ENCODE results near the gene C1QTNF4. TPM values are rescaled to one million over a fixed set of nuclear protein-coding genes. Genes with fewer than 3 reads are reported as not detected.
A peak's percentile ranks its signal among the peaks of the same experiment; 100 is the strongest.
"Not testable (repeated sequence)": the region's sequence is repeated elsewhere in the genome, so short reads cannot be mapped to it uniquely, and the experiment has no call there.

Gene C1QTNF4
- total and polyA plus RNA-seq, 2 experiments from 2014 or later = 50.8 to 80.9 TPM

DNA sequence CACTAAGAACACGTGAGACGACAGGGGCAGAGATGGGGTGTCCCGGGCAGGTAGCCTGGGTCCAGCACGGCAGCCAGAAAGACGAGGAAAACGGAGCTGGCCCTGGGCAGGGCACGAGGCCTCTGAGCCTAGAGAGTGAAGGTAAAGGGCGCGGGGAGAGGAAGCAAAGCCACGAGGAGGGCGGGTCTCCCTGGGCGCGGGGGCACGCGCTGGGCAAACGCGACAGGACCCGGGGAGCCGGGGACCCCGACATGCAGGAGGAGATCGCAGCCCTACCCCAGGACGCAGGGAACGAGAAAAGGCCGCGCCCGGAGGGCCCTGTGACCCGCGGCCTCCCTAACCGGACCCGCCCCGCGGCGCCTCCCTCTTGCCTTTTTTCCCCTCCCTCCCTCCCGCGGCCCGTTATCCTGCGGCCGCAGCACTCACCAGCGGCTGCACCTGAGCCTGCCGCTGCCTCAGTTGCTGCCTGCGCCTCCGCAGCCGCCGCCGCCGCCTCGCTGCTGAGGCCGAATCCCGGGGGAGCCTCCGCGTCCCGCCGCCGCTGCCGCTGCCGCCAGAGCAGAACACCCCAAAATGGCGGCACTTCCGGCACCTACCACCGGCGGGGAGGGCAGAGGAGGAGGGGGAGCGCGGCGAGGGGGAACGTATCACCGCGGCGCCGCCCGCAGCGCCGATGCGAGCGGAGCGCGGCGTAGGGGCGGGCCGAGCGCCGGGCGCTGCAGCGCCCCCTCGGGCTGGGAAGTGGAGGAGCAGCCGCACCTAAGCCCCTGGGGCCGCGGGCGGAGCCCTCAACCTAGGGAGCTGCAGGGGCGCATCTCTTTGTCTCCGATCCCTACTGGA is 41.4 kb downstream of the C1QTNF4 start, which contains the start of gene CELF1:
Gene CELF1, minus strand, starts transcription at position 567 of the 840 bp plus-strand sequence. CDS start 53,609 bp downstream, outside the sequence.
- H3K27me3 ChIP-seq = no peaks in the 10 kb centered on the region

DNA sequence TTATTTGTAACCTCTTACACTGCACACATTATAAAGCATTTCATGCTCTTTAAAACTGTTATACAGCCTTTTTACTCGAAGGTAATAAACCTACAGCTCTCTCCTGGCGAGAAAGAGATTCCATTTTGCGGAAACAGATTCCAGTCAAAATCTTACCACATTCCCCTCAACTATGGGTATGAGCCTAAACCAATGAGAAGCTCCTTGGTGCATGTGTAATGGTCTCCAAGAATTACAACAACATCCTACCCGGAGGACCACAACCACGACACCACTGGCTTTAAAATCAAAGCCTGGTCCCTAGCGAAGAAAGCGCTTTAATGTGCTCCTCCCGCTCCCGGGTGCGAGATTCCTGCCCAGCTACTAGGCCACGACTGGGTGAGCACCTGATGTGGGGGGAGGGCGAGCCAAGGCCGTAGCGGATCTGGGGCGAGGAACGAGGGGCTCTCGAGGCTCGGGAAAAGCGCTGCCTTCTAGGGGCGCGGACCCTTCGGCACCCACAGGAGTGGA is 42.1 kb downstream of the C1QTNF4 start:
- TF ChIP-seq, protein P1, sequence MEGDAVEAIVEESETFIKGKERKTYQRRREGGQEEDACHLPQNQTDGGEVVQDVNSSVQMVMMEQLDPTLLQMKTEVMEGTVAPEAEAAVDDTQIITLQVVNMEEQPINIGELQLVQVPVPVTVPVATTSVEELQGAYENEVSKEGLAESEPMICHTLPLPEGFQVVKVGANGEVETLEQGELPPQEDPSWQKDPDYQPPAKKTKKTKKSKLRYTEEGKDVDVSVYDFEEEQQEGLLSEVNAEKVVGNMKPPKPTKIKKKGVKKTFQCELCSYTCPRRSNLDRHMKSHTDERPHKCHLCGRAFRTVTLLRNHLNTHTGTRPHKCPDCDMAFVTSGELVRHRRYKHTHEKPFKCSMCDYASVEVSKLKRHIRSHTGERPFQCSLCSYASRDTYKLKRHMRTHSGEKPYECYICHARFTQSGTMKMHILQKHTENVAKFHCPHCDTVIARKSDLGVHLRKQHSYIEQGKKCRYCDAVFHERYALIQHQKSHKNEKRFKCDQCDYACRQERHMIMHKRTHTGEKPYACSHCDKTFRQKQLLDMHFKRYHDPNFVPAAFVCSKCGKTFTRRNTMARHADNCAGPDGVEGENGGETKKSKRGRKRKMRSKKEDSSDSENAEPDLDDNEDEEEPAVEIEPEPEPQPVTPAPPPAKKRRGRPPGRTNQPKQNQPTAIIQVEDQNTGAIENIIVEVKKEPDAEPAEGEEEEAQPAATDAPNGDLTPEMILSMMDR (IDR thresholded peaks at IDR 0.05; ENCODE audit: low read depth, low read length) = no peak
- peaks cover 16% of the 10 kb centered on the region for H3K4me1 ChIP-seq (ENCODE audit: low read depth)
- peak; percentile 57 to 66 for DNase-seq (ENCODE audit: low read depth in 1 of 2, low spot score in 1 of 2)
- no peaks in the 10 kb centered on the region for H3K36me3 ChIP-seq
- peak overlapping the region; percentile 94 for H3K4me3 ChIP-seq
- peak overlapping the region; percentile 97 for H3K27ac ChIP-seq
- H3K9me3 ChIP-seq (ENCODE audit: low read depth) = no peaks in the 10 kb centered on the region
- no peaks in the 10 kb centered on the region for H3K27me3 ChIP-seq

More for the DNA sequence above, 41.4 kb downstream of the C1QTNF4 start, which contains the start of gene CELF1:
- Histone ChIP-seq H3K9me3 (ENCODE audit: low read depth) (no peaks in the 10 kb centered on the region), H3K27ac (peak within 1 kb of the TSS; percentile 97), H3K36me3 (no peaks in the 10 kb centered on the region), H3K4me1 (ENCODE audit: low read depth) (peaks cover 16% of the 10 kb centered on the region), H3K4me3 (peak within 1 kb of the TSS; percentile 94)
- TF ChIP-seq, protein P1 (IDR thresholded peaks at IDR 0.05; ENCODE audit: low read depth, low read length) = peak; percentile 67
- peak; percentile 94 to 97 for DNase-seq (ENCODE audit: low read depth in 1 of 2, low spot score in 1 of 2)

DNA sequence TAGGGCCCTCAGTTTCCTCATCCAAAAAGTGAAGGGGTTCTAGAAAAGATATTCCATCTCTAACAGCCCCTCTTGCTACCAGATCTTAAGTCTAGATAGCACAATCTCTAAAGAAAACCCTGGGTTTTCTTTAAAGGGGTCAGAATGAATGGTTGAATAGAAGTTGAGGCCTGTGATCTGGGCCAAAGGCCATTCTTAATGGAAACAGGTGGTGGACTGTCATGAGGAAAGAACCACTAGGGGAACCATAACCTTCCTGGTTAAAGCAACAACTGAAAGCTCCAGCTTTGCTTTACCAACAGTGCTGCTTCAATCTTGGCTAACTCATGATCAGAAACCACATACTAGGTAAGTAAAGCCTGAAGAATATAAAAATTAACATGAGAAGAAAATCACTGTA is 43.1 kb downstream of the C1QTNF4 start:
- Histone ChIP-seq H3K4me3 (no peak overlapping the region), H3K9me3 (ENCODE audit: low read depth) (no peaks in the 10 kb centered on the region), H3K27me3 (no peaks in the 10 kb centered on the region), H3K4me1 (ENCODE audit: low read depth) (peaks cover 16% of the 10 kb centered on the region), H3K27ac (no peak overlapping the region), H3K36me3 (no peaks in the 10 kb centered on the region)
- peak; percentile 35 to 47 for DNase-seq (ENCODE audit: low read depth in 1 of 2, low spot score in 1 of 2)
- TF ChIP-seq, protein P1 (IDR thresholded peaks at IDR 0.05; ENCODE audit: low read depth, low read length) = peak; percentile 38

DNA sequence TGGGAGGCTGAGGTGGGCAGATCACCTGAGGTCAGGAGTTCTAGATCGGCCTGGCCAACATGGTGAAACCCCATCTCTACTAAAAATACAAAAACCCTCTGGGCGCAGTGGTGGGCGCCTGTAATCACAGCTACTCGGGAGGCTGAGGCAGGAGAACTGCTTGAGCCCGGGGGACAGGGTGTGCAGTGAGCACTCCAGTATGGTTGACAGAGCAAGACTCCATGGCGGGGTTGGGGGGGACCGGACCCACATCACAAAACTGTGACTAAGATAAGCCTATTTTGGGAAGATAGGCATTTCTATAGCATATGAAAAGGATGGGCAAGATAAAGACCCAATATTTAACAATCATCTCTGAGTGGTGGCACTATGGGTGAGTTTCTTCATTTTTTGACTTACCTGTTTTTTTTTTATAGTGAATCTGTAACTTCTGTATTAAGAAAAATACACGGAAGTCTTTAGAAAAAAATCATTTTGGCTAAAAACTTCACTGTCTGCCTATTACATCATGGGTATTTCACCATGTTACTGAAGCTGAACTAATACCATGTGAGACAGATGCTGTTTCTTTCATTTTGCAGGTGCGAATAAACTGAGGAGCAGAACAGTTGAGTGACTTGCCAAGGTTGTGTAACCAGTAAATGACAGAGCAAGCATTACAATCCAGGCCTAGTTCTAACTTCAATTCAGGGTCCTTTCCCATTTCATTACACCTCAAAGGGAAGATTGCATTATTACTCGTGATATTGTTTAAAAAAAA is 43.7 kb downstream of the C1QTNF4 start:
- TF ChIP-seq, protein P1 (IDR thresholded peaks at IDR 0.05; ENCODE audit: low read depth, low read length) = no peak
- Histone ChIP-seq H3K9me3 (ENCODE audit: low read depth) (no peaks in the 10 kb centered on the region), H3K36me3 (no peaks in the 10 kb centered on the region), H3K4me3 (no peak overlapping the region), H3K4me1 (ENCODE audit: low read depth) (peaks cover 16% of the 10 kb centered on the region), H3K27me3 (no peaks in the 10 kb centered on the region), H3K27ac (no peak overlapping the region)
- DNase-seq (ENCODE audit: low read depth in 1 of 2, low spot score in 1 of 2) = no peak

DNA sequence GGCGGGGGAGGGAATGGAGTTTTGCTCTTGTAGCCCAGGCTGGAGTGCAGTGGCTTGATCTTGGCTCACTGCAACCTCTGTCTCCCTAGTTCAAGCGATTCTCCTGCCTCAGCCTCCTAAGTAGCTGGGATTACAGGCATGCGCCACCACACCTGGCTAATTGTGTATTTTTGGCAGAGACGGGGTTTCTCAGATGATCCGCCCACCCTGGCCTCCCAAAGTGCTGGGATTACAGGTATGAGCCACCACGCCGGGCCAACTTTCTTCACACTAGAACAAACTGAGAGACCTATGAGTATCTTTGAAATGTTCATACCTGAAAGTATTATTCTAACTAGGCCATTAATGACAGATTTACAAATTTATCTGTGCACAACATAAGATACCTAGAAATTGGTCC is 47.9 kb downstream of the C1QTNF4 start:
- H3K36me3 ChIP-seq; H3K27ac ChIP-seq; H3K9me3 ChIP-seq (ENCODE audit: low read depth); DNase-seq (ENCODE audit: low read depth in 1 of 2, low spot score in 1 of 2); H3K4me3 ChIP-seq; H3K4me1 ChIP-seq (ENCODE audit: low read depth); H3K27me3 ChIP-seq: not testable (repeated sequence)
